ENCODE measurements around the gene LDLRAD4.
"Not testable (repeated sequence)": the region's sequence is repeated elsewhere in the genome, so short reads cannot be mapped to it uniquely, and the experiment has no call there.

LDLRAD4 gene

GRCh38 chr18:13338318-13338717 is 119.8 kb downstream of the LDLRAD4 start:
- DNase-seq (ENCODE audit: low read depth): no peak

- no peak for DNase-seq (ENCODE audit: low read depth)
Measured at GRCh38 chr18:13339653-13340052, 121.1 kb downstream of the LDLRAD4 start.

GRCh38 chr18:13346449-13346848 is 127.9 kb downstream of the LDLRAD4 start:
- DNase-seq (ENCODE audit: low read depth): not testable (repeated sequence)

GRCh38 chr18:13353084-13353823 is 134.7 kb downstream of the LDLRAD4 start:
- DNase-seq (ENCODE audit: low read depth): no peak

GRCh38 chr18:13354402-13354801 is 135.8 kb downstream of the LDLRAD4 start:
- no peak for DNase-seq (ENCODE audit: low read depth)

GRCh38 chr18:13356032-13356431 is 137.5 kb downstream of the LDLRAD4 start:
- DNase-seq (ENCODE audit: low read depth): no peak

GRCh38 chr18:13357289-13357688 is 138.7 kb downstream of the LDLRAD4 start:
- no peak for DNase-seq (ENCODE audit: low read depth)

GRCh38 chr18:13359210-13359609 is 140.7 kb downstream of the LDLRAD4 start:
- DNase-seq (ENCODE audit: low read depth): no peak

- no peak for DNase-seq (ENCODE audit: low read depth)
Measured at GRCh38 chr18:13361431-13361830, 142.9 kb downstream of the LDLRAD4 start.

GRCh38 chr18:13362051-13362450 is 143.5 kb downstream of the LDLRAD4 start:
- DNase-seq (ENCODE audit: low read depth): no peak

GRCh38 chr18:13362607-13363006 is 144.0 kb downstream of the LDLRAD4 start:
- no peak for DNase-seq (ENCODE audit: low read depth)

- DNase-seq (ENCODE audit: low read depth): no peak
Measured at GRCh38 chr18:13363359-13363758, 144.8 kb downstream of the LDLRAD4 start.

GRCh38 chr18:13364721-13365205 is 146.2 kb downstream of the LDLRAD4 start:
- DNase-seq (ENCODE audit: low read depth): no peak

- DNase-seq (ENCODE audit: low read depth): no peak
Measured at GRCh38 chr18:13366131-13366530, 147.6 kb downstream of the LDLRAD4 start.

- no peak for DNase-seq (ENCODE audit: low read depth)
Measured at GRCh38 chr18:13366541-13366940, 148.0 kb downstream of the LDLRAD4 start.

GRCh38 chr18:13366962-13367892 is 148.7 kb downstream of the LDLRAD4 start:
- no peak for DNase-seq (ENCODE audit: low read depth)

GRCh38 chr18:13368080-13368813 is 149.7 kb downstream of the LDLRAD4 start:
- DNase-seq (ENCODE audit: low read depth): no peak

- DNase-seq (ENCODE audit: low read depth): no peak
Measured at GRCh38 chr18:13369353-13369752, 150.8 kb downstream of the LDLRAD4 start.

GRCh38 chr18:13369756-13370510 is 151.4 kb downstream of the LDLRAD4 start:
- DNase-seq (ENCODE audit: low read depth): no peak

- DNase-seq (ENCODE audit: low read depth): no peak
Measured at GRCh38 chr18:13370995-13371625, 152.6 kb downstream of the LDLRAD4 start.

All from T follicular helper cell (primary cell).